Measurements from ENCODE around the gene UNC13B.
"Not testable (repeated sequence)": the region's sequence is repeated elsewhere in the genome, so short reads cannot be mapped to it uniquely, and the experiment has no call there.

UNC13B gene

DNA sequence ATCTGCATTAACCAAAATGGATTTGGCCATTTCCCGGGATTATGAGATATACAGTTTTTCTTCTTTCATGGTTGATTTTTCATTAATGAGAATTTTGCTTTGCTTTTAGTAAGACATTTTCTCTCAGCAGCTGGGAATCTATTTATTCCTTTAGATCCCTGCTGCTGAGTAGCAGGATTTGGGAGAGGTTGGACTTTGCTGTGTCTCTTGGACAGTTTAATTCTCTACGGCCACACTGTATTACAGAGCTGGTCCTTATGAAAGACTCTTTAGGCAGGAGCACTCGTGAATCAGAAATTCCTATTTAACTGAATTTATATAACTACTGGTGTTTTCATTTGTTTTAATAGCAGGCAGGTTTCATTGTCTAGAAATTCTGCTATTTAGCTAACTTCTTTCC, 1.6 kb downstream of the UNC13B start:
- no peak for DNase-seq (ENCODE audit: low read depth, low spot score)
- no peak overlapping the region for H3K4me3 ChIP-seq (ENCODE audit: low read depth, low read length)
- TF ChIP-seq, protein P1, sequence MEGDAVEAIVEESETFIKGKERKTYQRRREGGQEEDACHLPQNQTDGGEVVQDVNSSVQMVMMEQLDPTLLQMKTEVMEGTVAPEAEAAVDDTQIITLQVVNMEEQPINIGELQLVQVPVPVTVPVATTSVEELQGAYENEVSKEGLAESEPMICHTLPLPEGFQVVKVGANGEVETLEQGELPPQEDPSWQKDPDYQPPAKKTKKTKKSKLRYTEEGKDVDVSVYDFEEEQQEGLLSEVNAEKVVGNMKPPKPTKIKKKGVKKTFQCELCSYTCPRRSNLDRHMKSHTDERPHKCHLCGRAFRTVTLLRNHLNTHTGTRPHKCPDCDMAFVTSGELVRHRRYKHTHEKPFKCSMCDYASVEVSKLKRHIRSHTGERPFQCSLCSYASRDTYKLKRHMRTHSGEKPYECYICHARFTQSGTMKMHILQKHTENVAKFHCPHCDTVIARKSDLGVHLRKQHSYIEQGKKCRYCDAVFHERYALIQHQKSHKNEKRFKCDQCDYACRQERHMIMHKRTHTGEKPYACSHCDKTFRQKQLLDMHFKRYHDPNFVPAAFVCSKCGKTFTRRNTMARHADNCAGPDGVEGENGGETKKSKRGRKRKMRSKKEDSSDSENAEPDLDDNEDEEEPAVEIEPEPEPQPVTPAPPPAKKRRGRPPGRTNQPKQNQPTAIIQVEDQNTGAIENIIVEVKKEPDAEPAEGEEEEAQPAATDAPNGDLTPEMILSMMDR (IDR thresholded peaks at IDR 0.05; ENCODE audit: low read depth, low read length) = no peak
- in situ Hi-C loops (cut with HindIII; ENCODE audit: low sequenced_read_pairs) = no loop called here

DNA sequence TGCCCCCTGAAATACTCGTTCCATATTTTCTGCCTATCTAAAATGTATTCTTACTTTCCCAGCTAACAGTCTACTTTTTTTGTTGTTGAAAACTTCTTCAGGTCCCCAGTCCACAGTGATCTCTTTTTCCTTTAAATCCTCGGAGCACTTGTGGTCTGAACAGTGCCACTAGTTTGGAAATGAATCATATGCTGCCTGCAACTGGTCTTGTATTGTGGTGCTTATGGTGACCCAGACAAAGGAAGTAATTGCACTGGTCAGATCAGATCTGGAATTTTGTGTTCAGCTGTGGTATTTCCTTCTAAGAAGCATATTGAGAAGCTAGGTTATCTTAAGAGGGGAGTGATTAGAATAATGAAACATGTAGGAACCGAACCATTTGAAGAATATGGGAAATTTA, 2.9 kb downstream of the UNC13B start:
- H3K4me3 ChIP-seq (ENCODE audit: low read depth, low read length) = no peak overlapping the region
- TF ChIP-seq, protein P1 (IDR thresholded peaks at IDR 0.05; ENCODE audit: low read depth, low read length) = no peak
- DNase-seq (ENCODE audit: low read depth, low spot score) = peak; percentile 68
- in situ Hi-C loops (cut with HindIII; ENCODE audit: low sequenced_read_pairs) = no loop called here

DNA sequence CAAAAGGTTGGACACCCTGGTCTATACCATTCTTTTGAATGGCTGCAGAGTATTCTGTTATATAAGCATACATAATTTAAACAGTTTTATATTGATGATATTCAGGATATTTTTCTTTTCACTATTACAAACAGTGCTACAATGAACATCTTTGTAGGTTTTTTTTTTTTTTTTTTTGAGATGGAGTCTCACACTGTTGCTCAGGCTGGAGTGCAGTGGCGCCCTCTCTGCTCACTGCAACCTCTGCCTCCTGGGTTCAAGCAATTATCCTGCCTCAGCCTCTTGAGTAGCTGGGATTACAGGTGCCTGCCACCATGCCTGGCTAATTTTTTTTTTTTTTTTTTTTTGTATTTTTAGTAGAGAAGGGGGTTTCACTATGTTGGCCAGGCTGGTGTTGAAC, 5.6 kb downstream of the UNC13B start:
- DNase-seq (ENCODE audit: low read depth, low spot score); H3K4me3 ChIP-seq (ENCODE audit: low read depth, low read length); in situ Hi-C loops (cut with HindIII; ENCODE audit: low sequenced_read_pairs): not testable (repeated sequence)

DNA sequence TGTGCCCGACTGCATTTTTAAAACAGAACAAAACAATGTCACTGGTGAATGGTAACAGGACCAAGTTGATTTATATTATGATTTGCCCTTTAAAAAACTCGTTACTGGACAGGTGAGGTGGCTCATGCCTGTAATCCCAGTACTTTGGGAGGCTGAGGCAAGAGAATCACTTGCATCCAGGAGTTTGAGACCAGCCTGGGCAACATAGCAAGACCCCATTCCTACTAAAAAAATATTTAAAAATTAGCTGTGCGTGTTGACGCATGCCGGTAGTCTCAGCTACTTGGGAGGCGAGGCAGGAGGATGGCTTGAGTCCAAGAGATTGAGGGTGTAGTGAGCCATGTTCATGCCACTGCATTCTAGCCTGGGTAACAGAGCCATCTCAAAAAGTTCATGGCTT, 7.2 kb downstream of the UNC13B start:
- in situ Hi-C loops (cut with HindIII; ENCODE audit: low sequenced_read_pairs) = no loop called here
- DNase-seq (ENCODE audit: low read depth, low spot score) = no peak
- TF ChIP-seq, protein P1 (IDR thresholded peaks at IDR 0.05; ENCODE audit: low read depth, low read length) = no peak
- H3K4me3 ChIP-seq (ENCODE audit: low read depth, low read length) = no peak overlapping the region

DNA sequence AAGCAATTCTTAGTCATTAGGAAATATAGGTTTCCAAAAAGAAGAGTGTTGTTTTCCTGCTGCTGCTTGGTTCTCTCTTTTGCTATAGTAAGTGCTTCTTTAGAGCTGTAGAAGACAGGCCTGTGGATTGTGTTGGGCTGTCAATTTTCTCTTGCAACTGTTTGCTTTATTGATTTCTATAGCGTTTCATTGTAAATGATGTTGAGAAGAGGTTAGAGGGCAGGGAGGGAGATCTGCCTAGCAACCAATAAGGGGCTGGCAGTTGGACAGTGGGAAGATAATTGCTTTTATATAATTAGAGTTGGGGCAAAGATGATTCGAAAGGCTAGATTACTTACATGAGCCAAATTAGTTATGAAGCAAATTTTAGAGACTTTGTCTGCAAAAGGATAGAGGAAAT, 11.1 kb downstream of the UNC13B start:
- TF ChIP-seq, protein P1 (IDR thresholded peaks at IDR 0.05; ENCODE audit: low read depth, low read length) = no peak
- in situ Hi-C loops (cut with HindIII; ENCODE audit: low sequenced_read_pairs) = no loop called here
- H3K4me3 ChIP-seq (ENCODE audit: low read depth, low read length) = no peak overlapping the region
- DNase-seq (ENCODE audit: low read depth, low spot score) = no peak

DNA sequence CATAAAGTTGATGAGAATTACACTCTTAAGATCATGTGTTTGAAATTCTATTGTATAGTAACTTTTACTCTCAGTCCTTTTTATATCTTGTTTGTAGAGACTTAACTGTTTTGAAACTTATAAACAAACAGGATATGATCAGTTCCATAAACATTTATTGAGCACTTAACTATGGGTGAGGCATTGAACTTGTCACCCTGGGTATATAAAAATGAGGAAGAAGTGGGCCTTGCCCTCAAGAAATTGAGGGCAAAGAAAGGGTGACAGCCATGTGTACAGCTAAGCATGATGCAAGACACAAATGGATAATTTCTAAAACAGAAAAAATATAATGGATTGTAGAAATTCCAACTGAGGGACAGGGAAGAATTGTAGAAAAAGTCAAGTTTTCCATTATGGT, 15.7 kb downstream of the UNC13B start:
- TF ChIP-seq, protein P1 (IDR thresholded peaks at IDR 0.05; ENCODE audit: low read depth, low read length) = no peak
- no peak overlapping the region for H3K4me3 ChIP-seq (ENCODE audit: low read depth, low read length)
- in situ Hi-C loops (cut with HindIII; ENCODE audit: low sequenced_read_pairs) = no loop called here
- no peak for DNase-seq (ENCODE audit: low read depth, low spot score)

DNA sequence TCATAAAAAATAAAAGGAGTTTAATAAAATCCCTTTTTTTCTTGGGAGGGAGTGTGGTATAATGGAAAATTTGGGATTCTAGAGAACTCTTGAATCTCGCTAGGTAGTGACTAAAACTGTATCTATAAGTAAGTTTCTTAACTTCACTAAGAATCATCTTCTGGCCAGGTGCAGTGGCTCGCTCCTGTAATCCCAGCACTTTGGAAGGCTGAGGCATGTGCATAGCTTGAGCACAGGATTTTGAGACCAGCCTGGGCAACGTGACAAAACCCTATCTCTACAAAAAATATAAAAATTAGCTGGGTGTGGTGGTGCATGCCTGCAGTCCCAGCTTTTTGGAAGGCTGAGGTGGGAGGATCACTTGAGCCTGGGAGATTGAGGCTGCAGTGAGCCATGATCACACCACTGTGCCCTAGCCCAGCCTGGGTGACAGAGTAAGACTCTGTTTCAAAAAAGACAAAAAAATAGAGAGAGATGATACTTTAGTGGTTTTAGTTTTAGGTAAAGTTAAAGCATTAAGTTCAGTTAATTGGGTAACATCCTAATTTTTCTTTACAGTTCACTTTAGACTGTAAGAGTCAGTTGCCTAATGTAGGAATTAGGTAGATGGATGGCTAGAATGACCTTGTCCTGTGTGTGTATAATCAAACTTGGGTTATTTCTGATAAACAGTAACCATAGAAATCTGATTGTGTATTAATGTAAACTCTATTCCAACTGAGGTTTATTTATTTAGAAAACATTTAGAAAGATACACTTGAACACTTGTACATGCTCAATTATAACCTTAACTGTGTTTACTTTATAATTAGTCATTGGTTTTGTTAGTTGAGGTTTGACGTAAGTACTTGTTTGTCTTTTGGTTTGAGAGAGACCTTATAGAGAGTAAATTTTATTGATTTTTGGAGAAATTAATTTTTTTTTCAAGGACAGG, 17.8 kb downstream of the UNC13B start:
- H3K4me3 ChIP-seq (ENCODE audit: low read depth, low read length) = no peak overlapping the region
- in situ Hi-C loops (cut with HindIII; ENCODE audit: low sequenced_read_pairs) = no loop called here
- TF ChIP-seq, protein P1 (IDR thresholded peaks at IDR 0.05; ENCODE audit: low read depth, low read length) = no peak
- no peak for DNase-seq (ENCODE audit: low read depth, low spot score)

Data from astrocyte of the spinal cord (primary cell).